GM12872 (cell line): Measurements from ENCODE around the gene DPYSL5.

Experiments
- CTCF ChIP-seq: IDR thresholded peaks from 3 replicates; pipeline ENCODE4 v1.5.1; 2011; ENCODE audit warnings: low read depth, mild to moderate bottlenecking, low read length, moderate library complexity; ENCODE audit not compliant: insufficient read depth

The DPYSL5 gene

GRCh38 chr2:26889796-26890195 is 41.9 kb downstream of the DPYSL5 start:
- no peak for TF ChIP-seq CTCF

GRCh38 chr2:26890341-26891000 is 42.5 kb downstream of the DPYSL5 start:
- TF ChIP-seq CTCF, result no peak

GRCh38 chr2:26892133-26892532 is 44.2 kb downstream of the DPYSL5 start:
- TF ChIP-seq CTCF, result no peak

GRCh38 chr2:26892922-26893524 is 45.1 kb downstream of the DPYSL5 start:
- no peak for TF ChIP-seq CTCF

- TF ChIP-seq CTCF, result no peak
Measured at GRCh38 chr2:26894136-26894535, 46.2 kb downstream of the DPYSL5 start.

- no peak for TF ChIP-seq CTCF
Measured at GRCh38 chr2:26897807-26898479, 50.0 kb downstream of the DPYSL5 start.

GRCh38 chr2:26898480-26899078 is 50.6 kb downstream of the DPYSL5 start:
- TF ChIP-seq CTCF, result no peak
